NCI-H748 (cell line): ENCODE measurements around the gene IGSF11.
"Not testable (repeated sequence)": the region's sequence is repeated elsewhere in the genome, so short reads cannot be mapped to it uniquely, and the experiment has no call there.

Experiments used
- DNase-seq: peaks from one replicate; lab custom pipeline; 2025; ENCODE audit not compliant: unreplicated experiment; lab: John Stamatoyannopoulos, UW

Gene IGSF11

GRCh38 chr3:119034256-119035013 lies at the start of gene IGSF11:
IGSF11 (minus strand) TSS chr3:119034846; CDS start chr3:119034582, 264 bp downstream.
- peak; percentile 89 for DNase-seq

- no peak for DNase-seq
Observed at GRCh38 chr3:119080364-119080763, 45.7 kb upstream of the IGSF11 start.

GRCh38 chr3:119073258-119074001 lies 38.8 kb upstream of the IGSF11 start:
- DNase-seq, result no peak

GRCh38 chr3:119072451-119072850 lies 37.8 kb upstream of the IGSF11 start:
- DNase-seq, result not testable (repeated sequence)

- no peak for DNase-seq
Observed at GRCh38 chr3:119069725-119070124, 35.1 kb upstream of the IGSF11 start.

GRCh38 chr3:119063471-119063870 lies 28.8 kb upstream of the IGSF11 start:
- no peak for DNase-seq

GRCh38 chr3:119062892-119063291 lies 28.2 kb upstream of the IGSF11 start:
- DNase-seq, result no peak

GRCh38 chr3:119044593-119044992 lies 9.9 kb upstream of the IGSF11 start:
- no peak for DNase-seq

- DNase-seq, result no peak
Observed at GRCh38 chr3:119042162-119042561, 7.5 kb upstream of the IGSF11 start.

- DNase-seq, result no peak
Observed at GRCh38 chr3:119035014-119035346, 334 bp upstream of the IGSF11 start.

- DNase-seq, result no peak
Observed at GRCh38 chr3:119033393-119034255, 1.0 kb downstream of the IGSF11 start.

GRCh38 chr3:119025171-119025795 lies 9.4 kb downstream of the IGSF11 start:
- no peak for DNase-seq

- DNase-seq, result peak; percentile 9
Observed at GRCh38 chr3:119019767-119020518, 14.7 kb downstream of the IGSF11 start.

GRCh38 chr3:119018690-119019463 lies 15.8 kb downstream of the IGSF11 start:
- DNase-seq, result no peak

- DNase-seq, result peak; percentile 20
Observed at GRCh38 chr3:119015942-119016341, 18.7 kb downstream of the IGSF11 start.

GRCh38 chr3:119013951-119014350 lies 20.7 kb downstream of the IGSF11 start:
- no peak for DNase-seq

- DNase-seq, result no peak
Observed at GRCh38 chr3:119011528-119011927, 23.1 kb downstream of the IGSF11 start.

GRCh38 chr3:118997190-118997589 lies 37.5 kb downstream of the IGSF11 start:
- DNase-seq, result no peak

- no peak for DNase-seq
Observed at GRCh38 chr3:118991775-118992174, 42.9 kb downstream of the IGSF11 start.
